ENCODE measurements around the gene RAD18. TPM values are rescaled to one million over a fixed set of nuclear protein-coding genes. Genes with fewer than 3 reads are reported as not detected.

The RAD18 gene
- polyA plus RNA-seq, 1 of the 3 experiments (the other 2 are of a cell fraction) = 5.7 TPM

- TF ChIP-seq REST (IDR thresholded peaks at IDR 0.05; ENCODE audit: low read depth, low read length) (no peak), MXI1 (IDR thresholded peaks at IDR 0.05; ENCODE audit: low read depth, low read length) (no peak), POLR2AphosphoS5 (IDR thresholded peaks at IDR 0.05; ENCODE audit: low read depth, low read length) (no peak), GABPA (IDR thresholded peaks at IDR 0.05; ENCODE audit: low read depth) (no peak), RAD21 (IDR thresholded peaks at IDR 0.05; ENCODE audit: low read length) (no peak), FOXJ3 (CRISPR knock-in tag; IDR thresholded peaks at IDR 0.05) (no peak)
- TF ChIP-seq, protein P1, sequence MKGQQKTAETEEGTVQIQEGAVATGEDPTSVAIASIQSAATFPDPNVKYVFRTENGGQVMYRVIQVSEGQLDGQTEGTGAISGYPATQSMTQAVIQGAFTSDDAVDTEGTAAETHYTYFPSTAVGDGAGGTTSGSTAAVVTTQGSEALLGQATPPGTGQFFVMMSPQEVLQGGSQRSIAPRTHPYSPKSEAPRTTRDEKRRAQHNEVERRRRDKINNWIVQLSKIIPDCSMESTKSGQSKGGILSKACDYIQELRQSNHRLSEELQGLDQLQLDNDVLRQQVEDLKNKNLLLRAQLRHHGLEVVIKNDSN (IDR thresholded peaks at IDR 0.05; ENCODE audit: borderline replicate concordance, low read depth) = no peak
These were observed 24.0 kb upstream of the RAD18 start (continued) for GRCh38 chr3:8987226-8987625.

DNA sequence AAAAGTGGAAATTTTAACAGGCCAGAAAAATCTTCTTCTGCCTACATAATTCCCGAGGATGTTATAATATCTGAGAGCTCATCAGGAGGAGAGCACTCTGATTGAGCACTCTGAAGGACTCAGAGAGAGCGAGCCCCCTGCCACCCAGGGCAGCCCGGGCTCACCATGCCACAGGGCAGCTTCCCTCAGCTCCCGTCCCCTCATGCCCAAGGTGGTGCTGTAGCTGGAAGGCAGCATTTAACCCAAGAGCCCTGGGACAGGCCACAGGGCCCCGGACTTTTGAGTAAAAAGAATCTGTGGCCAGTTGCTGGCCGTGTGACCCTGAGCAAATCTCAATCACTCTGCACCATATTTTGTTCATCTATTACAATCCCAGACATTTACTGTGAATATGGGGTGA lies 23.5 kb upstream of the RAD18 start:
- Histone ChIP-seq H2AFZ (ENCODE audit: low read depth) (no peak overlapping the region), H3K9me2 (no peaks in the 10 kb centered on the region), H3K4me3 (ENCODE audit: low read depth in 2 of 2, low read length in 1 of 2) (no peak overlapping the region), H3K36me3 (replicated peaks in 1 of 2; ENCODE audit: control insufficient read depth in 1 of 2, insufficient read depth in 2 of 2, low read length in 1 of 2) (no peaks in the 10 kb centered on the region), H3K9me3 (no peaks in the 10 kb centered on the region), H3K27ac (ENCODE audit: low read depth in 2 of 2, low read length in 1 of 2) (no peak overlapping the region), H3K27me3 (ENCODE audit: insufficient read depth) (no peaks in the 10 kb centered on the region), H3K4me1 (ENCODE audit: control insufficient read depth in 1 of 2, insufficient read depth in 2 of 2, low read depth in 1 of 2, low read length in 1 of 2) (peaks cover 0 to 6% of the 10 kb centered on the region in 2 experiments; a peak in 1 of 4 replicates), H4K20me1 (ENCODE audit: insufficient read depth) (no peaks in the 10 kb centered on the region), H3K79me2 (ENCODE audit: insufficient read depth) (no peaks in the 10 kb centered on the region), H3K9ac (no peak overlapping the region), H3F3A (replicated peaks; ENCODE audit: insufficient read depth) (no peaks in the 10 kb centered on the region), H3K4me2 (no peak overlapping the region)
- ChIA-PET POLR2A (no interaction called here), CTCF (interaction anchor here (0.7 to 10.5 kb wide), 29 partner anchors 11 to 413 kb away, joined by 3 to 151 read pairs (median 7); partner anchors contain the start of gene SRGAP3)
- TF ChIP-seq, protein P1 (IDR thresholded peaks at IDR 0.05; ENCODE audit: borderline replicate concordance, low read depth) = no peak
- TF ChIP-seq, protein P2, sequence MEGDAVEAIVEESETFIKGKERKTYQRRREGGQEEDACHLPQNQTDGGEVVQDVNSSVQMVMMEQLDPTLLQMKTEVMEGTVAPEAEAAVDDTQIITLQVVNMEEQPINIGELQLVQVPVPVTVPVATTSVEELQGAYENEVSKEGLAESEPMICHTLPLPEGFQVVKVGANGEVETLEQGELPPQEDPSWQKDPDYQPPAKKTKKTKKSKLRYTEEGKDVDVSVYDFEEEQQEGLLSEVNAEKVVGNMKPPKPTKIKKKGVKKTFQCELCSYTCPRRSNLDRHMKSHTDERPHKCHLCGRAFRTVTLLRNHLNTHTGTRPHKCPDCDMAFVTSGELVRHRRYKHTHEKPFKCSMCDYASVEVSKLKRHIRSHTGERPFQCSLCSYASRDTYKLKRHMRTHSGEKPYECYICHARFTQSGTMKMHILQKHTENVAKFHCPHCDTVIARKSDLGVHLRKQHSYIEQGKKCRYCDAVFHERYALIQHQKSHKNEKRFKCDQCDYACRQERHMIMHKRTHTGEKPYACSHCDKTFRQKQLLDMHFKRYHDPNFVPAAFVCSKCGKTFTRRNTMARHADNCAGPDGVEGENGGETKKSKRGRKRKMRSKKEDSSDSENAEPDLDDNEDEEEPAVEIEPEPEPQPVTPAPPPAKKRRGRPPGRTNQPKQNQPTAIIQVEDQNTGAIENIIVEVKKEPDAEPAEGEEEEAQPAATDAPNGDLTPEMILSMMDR (IDR thresholded peaks at IDR 0.05) = no peak
- WGBS (ENCODE audit: low lambda C conversion rate) = 47% methylated on average over 5 of the region's 6 CpGs
- no peak for DNase-seq

All from SK-N-SH (cell line).